ENCODE data around the gene VGLL1.

- TF ChIP-seq CTCF (IDR thresholded peaks at IDR 0.05; ENCODE audit: low read length): no peak
- no peak for TF ChIP-seq EZH2 (optimal IDR thresholded peaks at IDR 0.05; ENCODE audit: low read depth, low read length)
- no peak for TF ChIP-seq EZH2phosphoT487 (IDR thresholded peaks at IDR 0.05; ENCODE audit: low read length)
Measured at GRCh38 chrX:136580316-136580715, 48.3 kb downstream of the VGLL1 start.
